EH (cell line): ENCODE results near the gene HSP90B1.

ENCODE experiments used
- DNase-seq: peaks from one replicate; pipeline ENCODE4 v3.0.0-alpha.2; 2015; ENCODE audit warnings: low read depth

The HSP90B1 gene

GRCh38 chr12:103929784-103930033 is 501 bp upstream of the HSP90B1 start:
- no peak for DNase-seq

GRCh38 chr12:103930787-103931735 is 851 bp downstream of the HSP90B1 start:
- DNase-seq: peak; percentile 34

- peak; percentile 11 for DNase-seq
These were observed 3.0 kb downstream of the HSP90B1 start for GRCh38 chr12:103933237-103933636.

DNA sequence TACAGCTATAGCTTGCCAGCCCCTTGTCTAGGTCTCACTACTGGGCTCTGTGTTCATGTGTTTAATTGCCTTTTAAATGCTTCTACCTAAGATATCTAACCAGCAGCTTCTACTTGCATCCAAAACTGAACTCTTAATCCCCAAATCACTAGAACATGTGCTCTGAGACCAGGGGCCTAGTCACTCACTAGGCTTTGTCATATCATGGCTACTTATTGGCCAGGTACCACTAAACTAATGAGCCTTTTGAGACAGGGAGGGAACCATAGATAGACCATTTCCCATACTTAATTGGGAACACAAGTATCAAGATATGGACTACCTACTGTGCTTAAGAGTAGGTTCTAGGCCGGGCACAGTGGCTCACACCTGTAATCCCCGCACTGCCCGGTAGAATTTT is 6.5 kb downstream of the HSP90B1 start:
- DNase-seq: no peak

- no peak for DNase-seq
These were observed 14.8 kb downstream of the HSP90B1 start for GRCh38 chr12:103944964-103945363.

DNA sequence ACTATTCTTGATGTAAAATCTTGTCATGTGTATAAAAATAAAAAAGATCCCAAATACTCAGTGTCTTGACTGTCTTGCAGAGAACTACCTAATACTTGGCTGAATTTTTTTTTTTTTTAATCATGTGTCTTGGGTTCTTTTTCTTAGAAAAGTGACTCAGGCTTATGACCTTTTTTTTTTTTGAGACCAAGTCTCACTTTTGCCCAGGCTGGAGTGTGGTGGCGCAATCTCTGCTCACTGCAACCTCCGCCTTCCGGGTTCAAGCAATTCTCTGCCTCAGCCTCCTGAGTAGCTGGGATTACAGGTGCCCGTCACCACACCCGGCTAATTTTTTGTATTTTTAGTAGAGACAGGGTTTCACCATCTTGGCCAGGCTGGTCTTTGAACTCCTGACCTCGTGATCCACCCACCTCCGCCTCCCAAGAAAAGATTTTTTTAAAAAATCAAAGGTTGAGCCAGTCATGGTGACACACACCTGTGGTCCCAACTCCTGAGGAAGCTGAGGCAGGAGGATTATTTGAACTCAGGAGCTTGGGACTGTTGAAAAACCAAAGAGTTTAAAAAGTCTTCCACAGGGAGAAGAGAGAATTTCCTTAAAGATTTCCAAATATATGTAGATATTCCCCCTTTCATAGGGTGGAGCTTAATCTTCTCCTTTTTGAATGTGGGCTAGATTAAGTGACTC is 17.8 kb downstream of the HSP90B1 start:
- DNase-seq: no peak

DNA sequence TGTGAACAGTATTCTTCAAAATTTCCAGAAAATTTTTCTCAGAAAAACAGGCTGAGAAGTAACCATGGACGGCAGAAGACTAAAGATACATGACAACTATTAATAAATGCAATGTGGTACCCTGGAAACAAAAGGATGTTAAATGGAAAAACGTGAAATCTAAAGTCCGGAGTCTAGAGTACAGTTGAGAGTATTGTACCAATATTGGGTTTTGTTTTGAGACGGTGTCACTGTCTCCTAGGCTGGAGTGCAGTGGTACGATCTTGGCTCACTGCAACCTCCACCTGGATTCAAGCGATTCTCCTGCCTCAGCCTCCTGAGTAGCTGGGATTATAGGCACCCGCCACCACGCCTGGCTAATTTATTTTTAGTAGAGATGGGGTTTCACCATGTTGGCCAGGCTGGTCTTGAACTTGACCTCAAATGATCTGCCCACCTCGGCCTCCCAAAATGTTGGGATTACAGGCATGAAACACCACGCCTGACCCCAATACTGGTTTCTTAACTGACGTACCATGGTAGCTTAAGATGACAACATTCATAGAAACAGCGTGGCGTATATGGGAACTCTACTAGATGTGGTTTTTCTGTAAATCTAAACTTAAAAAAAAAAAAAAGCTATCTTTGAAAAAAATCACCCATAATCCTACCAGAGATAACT is 18.7 kb downstream of the HSP90B1 start:
- DNase-seq: no peak

GRCh38 chr12:103952497-103952896 is 22.3 kb downstream of the HSP90B1 start:
- DNase-seq: no peak

GRCh38 chr12:103955811-103956508 is 25.8 kb downstream of the HSP90B1 start:
- DNase-seq: peak; percentile 45

DNA sequence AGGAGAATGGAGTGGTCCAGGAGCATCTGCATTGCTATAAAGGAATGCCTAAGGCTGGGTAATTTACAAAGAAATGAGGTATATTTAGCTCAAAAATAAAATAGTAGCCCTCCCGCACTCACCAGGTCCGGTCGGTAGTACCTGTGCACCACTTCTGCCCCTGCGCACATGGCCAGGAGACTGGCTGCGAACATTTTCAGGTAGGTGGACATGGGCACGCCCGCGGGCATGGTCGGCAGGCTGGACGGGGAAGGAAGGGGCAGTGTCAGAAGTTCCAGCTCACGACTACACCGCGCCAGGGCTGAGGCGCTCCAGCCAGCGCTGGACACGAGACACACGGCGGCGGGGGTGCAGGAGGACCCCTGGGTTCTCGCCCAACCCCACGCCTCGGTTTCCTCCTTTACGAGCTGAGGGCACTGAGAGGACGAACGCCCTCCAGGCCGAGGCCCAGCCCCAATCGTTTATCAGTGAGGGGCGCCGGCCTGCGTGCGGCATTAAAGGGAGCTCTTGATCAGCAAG is 26.4 kb downstream of the HSP90B1 start:
- no peak for DNase-seq

GRCh38 chr12:103957865-103958388 is 27.7 kb downstream of the HSP90B1 start:
- no peak for DNase-seq

- DNase-seq: no peak
These were observed 28.4 kb downstream of the HSP90B1 start for GRCh38 chr12:103958621-103959020.

DNA sequence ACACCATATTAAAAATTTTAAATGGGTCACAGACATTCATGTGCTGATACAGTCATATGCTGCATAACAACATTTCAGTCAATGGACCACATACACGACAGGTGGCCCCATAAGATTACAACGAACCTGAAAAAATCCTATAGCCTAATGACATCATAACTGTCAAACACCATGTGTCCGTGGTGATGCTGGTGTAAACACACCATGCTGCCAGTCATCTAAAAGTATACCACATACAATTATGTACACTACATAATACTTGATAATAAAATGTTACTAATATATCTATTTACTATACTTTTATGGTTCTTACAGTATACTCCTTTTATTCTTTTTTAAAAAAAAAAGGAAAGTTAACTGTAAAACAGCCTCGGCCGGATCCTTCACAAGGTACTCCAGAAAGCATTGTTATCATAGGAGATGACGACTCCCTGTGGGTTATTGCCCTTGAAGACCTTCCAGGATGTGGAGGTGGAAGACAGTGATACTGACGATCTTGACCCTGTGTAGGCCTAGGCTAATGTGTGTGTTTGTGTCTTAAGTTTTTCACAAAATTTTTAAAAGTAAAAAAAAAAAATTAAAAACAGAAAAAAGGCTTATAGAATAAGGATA is 30.5 kb downstream of the HSP90B1 start:
- no peak for DNase-seq

DNA sequence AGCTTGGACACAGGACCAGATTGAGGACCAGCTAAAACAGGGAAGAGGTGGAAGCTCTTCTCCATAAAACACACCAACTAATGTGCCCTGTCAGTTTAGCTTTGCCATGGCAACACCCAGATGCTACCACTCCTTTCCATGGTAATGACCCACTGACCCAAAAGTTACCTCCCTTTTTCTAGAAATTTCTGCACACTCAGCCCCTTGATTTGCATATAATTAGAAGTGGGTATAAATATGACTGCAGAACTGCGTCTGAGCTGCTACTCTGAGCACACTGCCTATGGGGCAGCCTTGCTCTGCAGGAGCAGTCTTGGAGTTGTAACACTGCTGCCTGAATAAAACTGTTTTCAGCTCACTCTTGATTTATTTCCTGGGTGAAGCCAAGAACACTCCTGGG is 32.3 kb downstream of the HSP90B1 start:
- no peak for DNase-seq

DNA sequence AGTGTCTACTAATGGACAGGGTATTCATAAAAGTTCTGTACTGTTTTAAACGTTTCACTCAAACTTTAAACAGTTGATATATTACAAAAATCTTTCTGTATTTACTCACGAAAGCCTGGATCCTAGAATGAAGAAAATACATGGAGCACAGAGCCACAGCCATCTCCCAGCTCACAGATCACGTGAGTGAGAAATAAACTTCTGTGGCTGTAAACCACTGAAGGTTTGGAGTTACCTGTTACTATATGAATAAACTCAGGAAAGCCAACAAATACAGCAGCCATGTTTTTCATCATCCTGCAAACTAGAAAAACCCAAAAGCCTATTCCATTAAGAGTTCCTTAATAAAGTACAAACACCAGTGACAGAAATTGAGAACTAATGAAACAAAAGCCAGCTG is 34.6 kb downstream of the HSP90B1 start:
- DNase-seq: peak; percentile 9

- DNase-seq: no peak
These were observed 35.0 kb downstream of the HSP90B1 start for GRCh38 chr12:103965255-103965589.

DNA sequence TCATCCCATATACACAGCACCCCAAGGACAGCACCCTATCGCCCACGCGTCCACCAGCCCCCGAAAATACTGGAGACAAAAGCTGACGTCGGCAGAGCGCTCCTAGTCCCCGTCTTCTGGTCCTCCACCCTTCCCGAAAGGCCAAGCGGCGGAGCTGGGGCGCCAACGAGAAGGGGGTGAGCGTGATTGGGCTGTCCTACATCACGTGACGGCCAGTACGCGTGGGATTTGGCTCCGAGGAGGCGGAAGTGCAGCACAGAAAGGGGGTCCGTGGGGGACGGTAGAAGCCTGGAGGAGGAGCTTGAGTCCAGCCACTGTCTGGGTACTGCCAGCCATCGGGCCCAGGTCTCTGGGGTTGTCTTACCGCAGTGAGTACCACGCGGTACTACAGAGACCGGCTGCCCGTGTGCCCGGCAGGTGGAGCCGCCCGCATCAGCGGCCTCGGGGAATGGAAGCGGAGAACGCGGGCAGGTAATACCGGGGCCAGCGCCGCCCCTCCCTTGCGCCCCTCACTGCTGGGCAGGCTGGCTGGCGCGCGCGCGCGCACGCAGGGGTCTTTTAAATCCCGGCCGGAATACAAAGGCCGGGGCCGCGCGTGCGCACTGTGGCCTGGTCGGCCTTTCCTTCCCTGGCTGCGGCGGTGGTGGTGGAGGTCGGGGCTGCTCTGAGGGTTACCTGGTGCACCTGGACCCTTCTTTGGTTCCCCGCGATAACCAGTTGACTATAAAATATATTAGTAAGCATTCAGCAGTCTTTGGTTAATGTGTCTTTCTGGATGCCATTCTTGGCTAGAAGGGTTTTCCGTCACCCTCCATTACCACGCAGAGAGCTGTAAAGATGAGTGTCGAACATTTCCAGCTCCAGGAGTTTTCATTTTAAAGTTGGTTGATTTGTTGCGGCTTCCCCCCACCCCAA is 35.6 kb downstream of the HSP90B1 start, which contains the start of gene TDG:
TSS of gene TDG (plus strand) at position 283 of the 915 bp plus-strand sequence. CDS start at position 449, 166 bp downstream.
- peak; percentile 99 for DNase-seq

DNA sequence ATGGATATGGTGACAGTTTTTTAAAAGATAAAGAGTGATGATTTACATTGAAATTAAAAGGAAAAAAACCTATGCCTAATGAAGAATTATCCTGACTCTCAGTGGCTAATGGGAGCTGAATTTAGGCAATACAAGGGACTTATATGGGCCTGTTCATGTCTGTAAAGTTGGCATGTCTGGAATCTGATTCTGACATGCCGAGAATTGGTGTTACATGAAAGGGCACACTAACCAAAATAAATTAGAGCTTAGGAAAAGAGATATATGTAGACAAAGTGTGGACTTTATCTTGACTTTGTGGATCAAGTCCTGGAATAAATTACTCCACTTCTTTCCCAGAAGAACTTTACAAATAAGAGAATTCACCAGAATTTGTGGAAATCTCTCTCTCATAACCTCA is 36.5 kb downstream of the HSP90B1 start:
- DNase-seq: peak; percentile 67

GRCh38 chr12:103969391-103969790 is 39.2 kb downstream of the HSP90B1 start:
- peak; percentile 89 for DNase-seq

- DNase-seq: no peak
These were observed 43.7 kb downstream of the HSP90B1 start for GRCh38 chr12:103973909-103974308.
